GM12872 (cell line): Measurements from ENCODE around the gene GPC6.

Source experiments
- CTCF ChIP-seq: IDR thresholded peaks from 3 replicates; pipeline ENCODE4 v1.5.1; 2011; ENCODE audit warnings: low read depth, mild to moderate bottlenecking, low read length, moderate library complexity; ENCODE audit not compliant: insufficient read depth

The GPC6 gene

GRCh38 chr13:94387047-94387446, 1160.4 kb downstream of the GPC6 start:
- no peak for TF ChIP-seq CTCF

- TF ChIP-seq CTCF, result no peak
These were observed 1163.2 kb downstream of the GPC6 start for GRCh38 chr13:94389604-94390351.

- no peak for TF ChIP-seq CTCF
These were observed 1164.3 kb downstream of the GPC6 start for GRCh38 chr13:94390881-94391280.

- no peak for TF ChIP-seq CTCF
These were observed 1168.1 kb downstream of the GPC6 start for GRCh38 chr13:94394723-94395122.

GRCh38 chr13:94395860-94396259, 1169.3 kb downstream of the GPC6 start:
- no peak for TF ChIP-seq CTCF

GRCh38 chr13:94399812-94400211, 1173.2 kb downstream of the GPC6 start:
- no peak for TF ChIP-seq CTCF

DNA sequence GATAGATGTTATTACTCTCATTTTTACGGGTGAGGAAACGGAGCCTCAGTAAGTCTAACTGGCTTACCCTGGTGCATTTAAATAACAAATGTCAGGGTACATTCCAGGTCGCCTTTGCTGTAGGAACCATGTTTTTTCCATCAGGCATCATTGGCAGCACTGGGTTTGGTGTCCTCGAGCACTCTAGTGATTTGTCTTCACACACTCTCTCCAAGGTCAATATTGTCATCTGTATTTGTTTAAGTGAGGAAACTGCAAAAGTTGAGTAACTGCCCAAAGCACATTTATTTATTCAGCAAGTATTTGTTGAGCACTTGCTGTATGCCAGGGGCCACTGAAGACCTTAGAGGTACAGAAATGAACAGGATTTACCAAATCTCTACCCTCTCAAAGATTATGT, 1174.3 kb downstream of the GPC6 start:
- TF ChIP-seq CTCF, result no peak
